ENCODE measurements around the gene KIF5A. TPM values are rescaled to one million over a fixed set of nuclear protein-coding genes. Genes with fewer than 3 reads are reported as not detected.

Gene KIF5A
- total and polyA plus RNA-seq, 2 donors = 1.3 to 1.5 TPM

- 97% methylated on average over 3 of the region's 3 CpGs for WGBS
- H3K36me3 ChIP-seq (ENCODE audit: insufficient read depth) = peaks cover 5% of the 10 kb centered on the region
- no peak overlapping the region for H3K27ac ChIP-seq (ENCODE audit: low read depth)
- no peaks in the 10 kb centered on the region for H3K4me1 ChIP-seq (ENCODE audit: insufficient read depth)
- H3K4me3 ChIP-seq (ENCODE audit: low read depth, low read length) = no peak overlapping the region
- no peak for DNase-seq (ENCODE audit: extremely low spot score)
Measured at GRCh38 chr12:57534991-57535543, 14.8 kb upstream of the KIF5A start.

- DNase-seq (ENCODE audit: extremely low spot score) = no peak
- peaks cover 3% of the 10 kb centered on the region for H3K36me3 ChIP-seq (ENCODE audit: insufficient read depth)
- WGBS = 75% methylated on average over 6 of the region's 6 CpGs
- H3K4me1 ChIP-seq (ENCODE audit: insufficient read depth) = no peaks in the 10 kb centered on the region
- no peak overlapping the region for H3K4me3 ChIP-seq (ENCODE audit: low read depth, low read length)
- no peak overlapping the region for H3K27ac ChIP-seq (ENCODE audit: low read depth)
Measured at GRCh38 chr12:57535764-57536596, 13.9 kb upstream of the KIF5A start.

GRCh38 chr12:57536597-57536942, 13.3 kb upstream of the KIF5A start:
- no peak overlapping the region for H3K27ac ChIP-seq (ENCODE audit: low read depth)
- no peak for DNase-seq (ENCODE audit: extremely low spot score)
- 92% methylated on average over 1 of the region's 1 CpG for WGBS
- peaks cover 3% of the 10 kb centered on the region for H3K36me3 ChIP-seq (ENCODE audit: insufficient read depth)
- no peaks in the 10 kb centered on the region for H3K4me1 ChIP-seq (ENCODE audit: insufficient read depth)
- H3K4me3 ChIP-seq (ENCODE audit: low read depth, low read length) = no peak overlapping the region

GRCh38 chr12:57539134-57539768, 10.6 kb upstream of the KIF5A start:
- no peak overlapping the region for H3K4me3 ChIP-seq (ENCODE audit: low read depth, low read length)
- H3K4me1 ChIP-seq (ENCODE audit: insufficient read depth) = no peaks in the 10 kb centered on the region
- peaks cover 1% of the 10 kb centered on the region for H3K36me3 ChIP-seq (ENCODE audit: insufficient read depth)
- H3K27ac ChIP-seq (ENCODE audit: low read depth) = no peak overlapping the region
- 85% methylated on average over 5 of the region's 5 CpGs for WGBS
- DNase-seq (ENCODE audit: extremely low spot score) = no peak

DNA sequence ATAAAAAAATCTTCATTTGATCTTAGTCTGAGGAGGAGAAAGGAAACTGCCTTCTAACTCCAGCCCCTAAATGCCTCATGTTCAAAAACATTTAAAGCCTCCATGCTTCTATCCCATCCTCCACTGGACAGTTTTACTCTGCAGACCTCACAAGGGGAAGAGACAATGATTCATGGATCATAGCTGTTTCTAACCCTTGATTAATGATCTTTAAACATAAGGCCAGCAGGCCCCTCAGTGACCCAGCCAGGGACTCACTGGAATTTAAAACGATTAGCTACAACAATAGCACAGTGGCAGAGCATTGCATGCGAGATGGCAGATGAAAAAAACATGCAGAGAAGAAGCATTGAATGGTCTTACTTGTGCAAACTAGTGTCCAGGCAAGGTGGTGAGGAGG, 8.8 kb upstream of the KIF5A start:
- Histone ChIP-seq H3K36me3 (ENCODE audit: insufficient read depth) (no peaks in the 10 kb centered on the region), H3K4me1 (ENCODE audit: insufficient read depth) (no peaks in the 10 kb centered on the region), H3K4me3 (ENCODE audit: low read depth, low read length) (no peak overlapping the region), H3K27ac (ENCODE audit: low read depth) (no peak overlapping the region)
- 61% methylated on average over 2 of the region's 2 CpGs for WGBS
- no peak for DNase-seq (ENCODE audit: extremely low spot score)

DNA sequence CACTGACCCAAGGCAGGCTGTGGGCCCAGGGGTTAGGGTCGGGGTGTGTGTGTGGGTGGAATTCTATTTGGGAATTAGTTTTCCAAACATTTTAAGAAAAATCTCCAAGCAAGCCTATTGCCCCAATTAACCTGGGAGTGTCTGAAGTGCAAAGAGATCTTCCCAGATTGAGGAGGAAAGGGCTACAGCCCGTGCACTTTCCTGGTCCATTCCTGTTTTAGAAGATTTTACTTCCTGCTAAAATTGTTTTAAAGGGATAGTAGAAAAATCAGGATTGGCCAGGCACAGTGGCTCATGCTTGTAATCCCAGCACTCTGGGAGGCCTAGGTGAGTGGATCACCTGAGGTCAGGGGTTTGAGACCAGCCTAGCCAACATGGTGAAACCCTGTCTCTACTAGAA, 8.1 kb upstream of the KIF5A start:
- Histone ChIP-seq H3K36me3 (ENCODE audit: insufficient read depth) (no peaks in the 10 kb centered on the region), H3K4me3 (ENCODE audit: low read depth, low read length) (no peak overlapping the region), H3K4me1 (ENCODE audit: insufficient read depth) (no peaks in the 10 kb centered on the region), H3K27ac (ENCODE audit: low read depth) (no peak overlapping the region)
- no peak for DNase-seq (ENCODE audit: extremely low spot score)
- 85% methylated on average over 2 of the region's 2 CpGs for whole genome bisulfite sequencing

- DNase-seq (ENCODE audit: extremely low spot score) = no peak
- Histone ChIP-seq H3K4me1 (ENCODE audit: insufficient read depth) (no peaks in the 10 kb centered on the region), H3K36me3 (ENCODE audit: insufficient read depth) (no peaks in the 10 kb centered on the region), H3K4me3 (ENCODE audit: low read depth, low read length) (no peak overlapping the region), H3K27ac (ENCODE audit: low read depth) (no peak overlapping the region)
- WGBS = 90% methylated on average over 2 of the region's 2 CpGs
Measured at GRCh38 chr12:57543581-57543980, 6.3 kb upstream of the KIF5A start.

GRCh38 chr12:57545809-57546437, 3.9 kb upstream of the KIF5A start:
- H3K27ac ChIP-seq (ENCODE audit: low read depth) = no peak overlapping the region
- H3K4me1 ChIP-seq (ENCODE audit: insufficient read depth) = no peaks in the 10 kb centered on the region
- H3K36me3 ChIP-seq (ENCODE audit: insufficient read depth) = no peaks in the 10 kb centered on the region
- 63% methylated on average over 15 of the region's 15 CpGs for WGBS
- DNase-seq (ENCODE audit: extremely low spot score) = no peak
- peak overlapping the region; percentile 85 for H3K4me3 ChIP-seq (ENCODE audit: low read depth, low read length)

- H3K4me1 ChIP-seq (ENCODE audit: insufficient read depth) = no peaks in the 10 kb centered on the region
- peak within 1 kb of the TSS; percentile 85 for H3K27ac ChIP-seq (ENCODE audit: low read depth)
- peak; percentile 96 for DNase-seq (ENCODE audit: extremely low spot score)
- peak within 1 kb of the TSS; percentile 85 for H3K4me3 ChIP-seq (ENCODE audit: low read depth, low read length)
- no peaks in the 10 kb centered on the region for H3K36me3 ChIP-seq (ENCODE audit: insufficient read depth)
- WGBS = under 1% methylated on average over 56 of the region's 56 CpGs
Measured at GRCh38 chr12:57546438-57547287, 3.2 kb upstream of the KIF5A start, which contains the start of gene DCTN2. DCTN2 (minus strand) TSS chr12:57547192; CDS start chr12:57547063, 129 bp downstream.

DNA sequence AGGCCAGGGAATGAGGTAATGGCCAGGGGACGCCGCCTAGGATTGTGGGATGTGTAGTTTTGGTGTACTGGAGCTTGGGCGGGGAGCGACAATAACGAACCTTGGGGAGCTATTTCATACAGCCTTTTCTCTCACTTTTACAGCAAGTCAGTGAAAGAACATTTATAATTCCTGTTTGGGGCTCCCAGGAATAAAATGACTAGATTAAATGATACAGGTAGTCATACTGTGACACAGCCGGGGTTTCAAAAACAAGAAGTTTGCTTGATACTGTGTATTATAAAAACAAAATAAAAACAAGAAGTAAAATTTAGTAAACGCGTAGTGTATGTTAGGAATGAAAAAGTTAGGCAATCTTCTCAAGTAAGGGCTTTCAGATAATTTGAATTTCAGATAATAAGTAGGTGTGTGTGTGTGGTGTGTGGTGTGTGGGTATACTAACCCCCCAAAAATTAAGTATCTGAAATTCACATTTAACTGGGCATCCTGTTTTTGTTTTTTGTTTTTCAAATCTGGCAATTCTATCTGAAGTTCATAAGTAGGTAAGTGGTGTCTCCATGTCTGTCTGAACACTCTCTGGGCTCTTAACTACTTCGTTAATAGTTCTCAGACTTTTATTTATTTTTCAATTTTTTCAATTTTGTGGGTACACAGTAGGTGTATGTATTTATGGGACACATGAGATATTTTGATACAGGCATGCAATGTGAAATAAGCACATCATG, 2.4 kb upstream of the KIF5A start:
- H3K27ac ChIP-seq (ENCODE audit: low read depth) = no peak overlapping the region
- H3K36me3 ChIP-seq (ENCODE audit: insufficient read depth) = no peaks in the 10 kb centered on the region
- H3K4me3 ChIP-seq (ENCODE audit: low read depth, low read length) = peak overlapping the region; percentile 85
- 22% methylated on average over 9 of the region's 9 CpGs for WGBS
- no peak for DNase-seq (ENCODE audit: extremely low spot score)
- no peaks in the 10 kb centered on the region for H3K4me1 ChIP-seq (ENCODE audit: insufficient read depth)

GRCh38 chr12:57548013-57548315, 1.9 kb upstream of the KIF5A start:
- 93% methylated on average over 2 of the region's 2 CpGs for WGBS

DNA sequence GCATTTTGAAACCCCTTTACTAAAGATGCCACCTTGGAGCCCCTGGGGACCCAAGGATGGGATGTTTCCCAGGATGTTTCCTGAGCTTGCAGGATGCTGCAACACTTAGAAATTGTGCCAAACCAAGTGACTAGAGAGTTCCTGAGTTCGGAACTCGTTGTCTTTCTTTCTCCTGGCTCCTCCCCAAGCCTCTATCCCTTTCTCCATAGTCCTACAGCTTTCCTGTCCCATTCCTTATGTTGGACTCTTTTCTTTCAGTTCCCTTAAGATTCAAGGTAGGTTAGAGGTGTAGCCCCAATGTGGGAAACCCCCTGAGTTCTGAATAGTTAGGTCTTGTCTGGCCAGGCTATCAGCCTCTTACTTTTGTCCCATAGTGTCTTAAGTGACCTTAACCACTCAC, 1.4 kb upstream of the KIF5A start:
- WGBS = 43% methylated on average over 2 of the region's 2 CpGs
- H3K4me1 ChIP-seq (ENCODE audit: insufficient read depth) = no peaks in the 10 kb centered on the region
- H3K36me3 ChIP-seq (ENCODE audit: insufficient read depth) = no peaks in the 10 kb centered on the region

More at GRCh38 chr12:57548013-57548315, 1.9 kb upstream of the KIF5A start:
- DNase-seq (ENCODE audit: extremely low spot score) = no peak
- H3K4me3 ChIP-seq (ENCODE audit: low read depth, low read length) = no peak overlapping the region
- H3K27ac ChIP-seq (ENCODE audit: low read depth) = no peak overlapping the region
- no peaks in the 10 kb centered on the region for H3K4me1 ChIP-seq (ENCODE audit: insufficient read depth)
- H3K36me3 ChIP-seq (ENCODE audit: insufficient read depth) = no peaks in the 10 kb centered on the region

More for the DNA sequence above, 1.4 kb upstream of the KIF5A start:
- Histone ChIP-seq H3K27ac (ENCODE audit: low read depth) (no peak overlapping the region), H3K4me3 (ENCODE audit: low read depth, low read length) (no peak overlapping the region)
- no peak for DNase-seq (ENCODE audit: extremely low spot score)

Data from urinary bladder (tissue), 4 donors.